GM12873 (cell line): ENCODE measurements around the gene H19.

Experiments
- CTCF ChIP-seq: IDR thresholded peaks from 2 replicates; pipeline ENCODE4 v1.5.1; 2012; ENCODE audit warnings: low read depth, mild to moderate bottlenecking, moderate library complexity, low read length, control low read depth; ENCODE audit not compliant: insufficient read depth; ENCODE audit errors: missing control alignments

H19 gene

GRCh38 chr11:1998290-1998689 is 648 bp upstream of the H19 start:
- TF ChIP-seq CTCF: no peak

GRCh38 chr11:1994121-1994520 is 3.5 kb downstream of the H19 start:
- no peak for TF ChIP-seq CTCF

- TF ChIP-seq CTCF: no peak
Observed at GRCh38 chr11:1992111-1992510, 5.5 kb downstream of the H19 start.

- no peak for TF ChIP-seq CTCF
Observed at GRCh38 chr11:1990872-1991578, 6.6 kb downstream of the H19 start.

GRCh38 chr11:1989953-1990352 is 7.7 kb downstream of the H19 start:
- no peak for TF ChIP-seq CTCF

- no peak for TF ChIP-seq CTCF
Observed at GRCh38 chr11:1988667-1989317, 8.8 kb downstream of the H19 start.

- TF ChIP-seq CTCF: no peak
Observed at GRCh38 chr11:1988174-1988573, 9.5 kb downstream of the H19 start.
